ENCODE results near the gene MUS81. TPM values are rescaled to one million over a fixed set of nuclear protein-coding genes. Genes with fewer than 3 reads are reported as not detected.

The MUS81 gene
- total and polyA plus RNA-seq, 10 of the 15 experiments (the other 5 are each of a cell fraction or from before 2014, with no cell fraction given), result 11.8 to 76.1 (median 48.4) TPM

GRCh38 chr11:65915101-65915820 lies 55.0 kb downstream of the MUS81 start:
- ATAC-seq (no peak), DNase-seq (ENCODE audit: low read depth, low spot score) (no peak), FAIRE-seq (no peak)
- peaks cover 36% of the 10 kb centered on the region for H3K4me1 ChIP-seq (ENCODE audit: control insufficient read depth, insufficient read depth, low read length)
- POLR2A ChIA-PET, result interaction anchor here (1.1 to 2.3 kb wide), 2 partner anchors 25 to 56 kb away, joined by 3 to 7 read pairs; partner anchors contain the start of genes CCDC85B and MUS81
- peaks cover 27% of the 10 kb centered on the region for H3K79me2 ChIP-seq (ENCODE audit: control insufficient read depth, insufficient read depth, low read length)
- WGBS (ENCODE audit: insufficient coverage, insufficient replicate concordance, low lambda C conversion rate, missing lambda C conversion rate), result 50% methylated on average over 10 of the region's 10 CpGs
- in situ Hi-C loops (cut with MboI), result no loop called here
- no peak overlapping the region for H3K4me2 ChIP-seq (ENCODE audit: control insufficient read depth, insufficient read depth)
- TF ChIP-seq SMARCA5 (IDR thresholded peaks at IDR 0.05) (no peak), MYC (IDR thresholded peaks at IDR 0.05; ENCODE audit: insufficient read depth, insufficient read length, insufficient replicate concordance, low read length, severe bottlenecking) (no peak), STAT3 (IDR thresholded peaks at IDR 0.05; ENCODE audit: low read depth, low read length) (no peak), POLR2A (IDR thresholded peaks at IDR 0.05; ENCODE audit: low read depth, low read length) (peak; percentile 24; the same call in 1 of the 2 replicates), POLR2AphosphoS2 (IDR thresholded peaks at IDR 0.05; ENCODE audit: low read depth, low read length) (peak; percentile 30; the same call in 1 of the 2 replicates), EED (IDR thresholded peaks at IDR 0.05; ENCODE audit: low read depth) (no peak)
- TF ChIP-seq, protein P1, sequence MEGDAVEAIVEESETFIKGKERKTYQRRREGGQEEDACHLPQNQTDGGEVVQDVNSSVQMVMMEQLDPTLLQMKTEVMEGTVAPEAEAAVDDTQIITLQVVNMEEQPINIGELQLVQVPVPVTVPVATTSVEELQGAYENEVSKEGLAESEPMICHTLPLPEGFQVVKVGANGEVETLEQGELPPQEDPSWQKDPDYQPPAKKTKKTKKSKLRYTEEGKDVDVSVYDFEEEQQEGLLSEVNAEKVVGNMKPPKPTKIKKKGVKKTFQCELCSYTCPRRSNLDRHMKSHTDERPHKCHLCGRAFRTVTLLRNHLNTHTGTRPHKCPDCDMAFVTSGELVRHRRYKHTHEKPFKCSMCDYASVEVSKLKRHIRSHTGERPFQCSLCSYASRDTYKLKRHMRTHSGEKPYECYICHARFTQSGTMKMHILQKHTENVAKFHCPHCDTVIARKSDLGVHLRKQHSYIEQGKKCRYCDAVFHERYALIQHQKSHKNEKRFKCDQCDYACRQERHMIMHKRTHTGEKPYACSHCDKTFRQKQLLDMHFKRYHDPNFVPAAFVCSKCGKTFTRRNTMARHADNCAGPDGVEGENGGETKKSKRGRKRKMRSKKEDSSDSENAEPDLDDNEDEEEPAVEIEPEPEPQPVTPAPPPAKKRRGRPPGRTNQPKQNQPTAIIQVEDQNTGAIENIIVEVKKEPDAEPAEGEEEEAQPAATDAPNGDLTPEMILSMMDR (IDR thresholded peaks at IDR 0.05 in 2 of 3, conservative IDR thresholded peaks at IDR 0.05 in 1 of 3; ENCODE audit: control insufficient read depth in 2 of 3, extremely low read depth in 1 of 3, insufficient read depth in 1 of 3, low read depth in 3 of 3, low read length in 3 of 3), result no peak
- no peaks in the 10 kb centered on the region for H3K9me3 ChIP-seq (replicated peaks; ENCODE audit: control insufficient read depth, insufficient read depth, low read length)
- intact Hi-C loops (cut with micrococcal nuclease; ENCODE audit: unreplicated experiment), result no loop called here
- no peak overlapping the region for H3K27ac ChIP-seq (ENCODE audit: control insufficient read depth, insufficient read depth)
- H2AFZ ChIP-seq (ENCODE audit: control insufficient read depth, low read depth, low read length), result no peak overlapping the region
- RAD21 ChIA-PET (ENCODE audit: unreplicated experiment), result no interaction called here
- no peaks in the 10 kb centered on the region for H3K27me3 ChIP-seq (replicated peaks in 1 of 2; ENCODE audit: control insufficient read depth in 2 of 2, insufficient read depth in 2 of 2, low read length in 1 of 2)
- no TSS peak for BruUV-seq (replicated peaks)
- CTCF ChIA-PET, result interaction anchor here (1.1 to 1.9 kb wide), 2 partner anchors 25 to 26 kb away, joined by 3 to 5 read pairs; partner anchors contain the start of gene CCDC85B
- no peak overlapping the region for H3K4me3 ChIP-seq
- H4K20me1 ChIP-seq (ENCODE audit: control insufficient read depth, insufficient read depth), result no peaks in the 10 kb centered on the region
- SMC1A ChIA-PET (ENCODE audit: uncharacterized antibody, unreplicated experiment), result no interaction called here
- no peak overlapping the region for H3K9ac ChIP-seq (ENCODE audit: control insufficient read depth, insufficient read depth, low read length)
- H3K36me3 ChIP-seq (ENCODE audit: control insufficient read depth in 2 of 2, insufficient read depth in 2 of 2, low read length in 1 of 2), result no peaks in the 10 kb centered on the region; a peak in 1 of 4 replicates
